ENCODE data around the gene OSBPL10.

DNA sequence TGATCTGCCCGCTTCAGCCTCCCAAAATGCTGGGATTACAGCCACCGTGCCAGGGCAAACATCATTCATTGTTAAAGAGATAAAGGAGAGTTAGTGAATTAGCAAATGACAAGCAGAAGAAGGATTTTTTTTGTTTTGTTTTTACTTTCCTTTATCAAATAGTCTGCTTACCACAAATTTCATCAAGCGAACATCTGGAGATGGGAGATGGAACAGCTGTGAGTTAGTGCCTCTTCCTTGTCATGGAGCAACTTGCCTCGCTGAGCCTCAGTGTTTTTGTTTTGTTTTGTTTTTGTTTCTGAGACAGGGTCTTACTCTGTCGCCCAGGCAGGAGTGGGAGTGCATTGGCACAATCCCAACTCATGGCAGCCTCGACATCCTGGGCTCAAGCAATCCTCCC is 16.4 kb upstream of the OSBPL10 start:
- TF ChIP-seq, protein P1, sequence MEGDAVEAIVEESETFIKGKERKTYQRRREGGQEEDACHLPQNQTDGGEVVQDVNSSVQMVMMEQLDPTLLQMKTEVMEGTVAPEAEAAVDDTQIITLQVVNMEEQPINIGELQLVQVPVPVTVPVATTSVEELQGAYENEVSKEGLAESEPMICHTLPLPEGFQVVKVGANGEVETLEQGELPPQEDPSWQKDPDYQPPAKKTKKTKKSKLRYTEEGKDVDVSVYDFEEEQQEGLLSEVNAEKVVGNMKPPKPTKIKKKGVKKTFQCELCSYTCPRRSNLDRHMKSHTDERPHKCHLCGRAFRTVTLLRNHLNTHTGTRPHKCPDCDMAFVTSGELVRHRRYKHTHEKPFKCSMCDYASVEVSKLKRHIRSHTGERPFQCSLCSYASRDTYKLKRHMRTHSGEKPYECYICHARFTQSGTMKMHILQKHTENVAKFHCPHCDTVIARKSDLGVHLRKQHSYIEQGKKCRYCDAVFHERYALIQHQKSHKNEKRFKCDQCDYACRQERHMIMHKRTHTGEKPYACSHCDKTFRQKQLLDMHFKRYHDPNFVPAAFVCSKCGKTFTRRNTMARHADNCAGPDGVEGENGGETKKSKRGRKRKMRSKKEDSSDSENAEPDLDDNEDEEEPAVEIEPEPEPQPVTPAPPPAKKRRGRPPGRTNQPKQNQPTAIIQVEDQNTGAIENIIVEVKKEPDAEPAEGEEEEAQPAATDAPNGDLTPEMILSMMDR (IDR thresholded peaks at IDR 0.05): no peak
- no peak for TF ChIP-seq POLR2AphosphoS5 (IDR thresholded peaks at IDR 0.05)

Measured in prostate gland (tissue), 2 donors.